Temporal lobe (tissue), 1 donor: ENCODE data around the gene ARPC5. TPM values are rescaled to one million over a fixed set of nuclear protein-coding genes. Genes with fewer than 3 reads are reported as not detected.

Experiments used
- total RNA-seq: library from RNA; depleted of rRNA; stranded (reverse); fragments of >200 nt; gene quantifications from one replicate; pipeline ENCODE4 v1.2.3, GENCODE V29; 2014

Gene ARPC5
- total RNA-seq, 1 donor from 2014 or later, result 66.4 TPM

Other genes with a start within 250 kb of the ARPC5 start
- gene NMNAT2, start 217.4 kb downstream of the ARPC5 start, total RNA-seq, result 58.3 TPM
- gene SMG7, start 163.3 kb downstream of the ARPC5 start, total RNA-seq, result 29.0 TPM
- 1.7 TPM for gene NCF2, start 45.3 kb downstream of the ARPC5 start, total RNA-seq
- gene APOBEC4, start 17.5 kb upstream of the ARPC5 start, total RNA-seq, result not detected
- gene RGL1, start 169.3 kb upstream of the ARPC5 start, total RNA-seq, result 34.7 TPM